Measurements from ENCODE around the gene UBE2V1. TPM values are rescaled to one million over a fixed set of nuclear protein-coding genes. Genes with fewer than 3 reads are reported as not detected.

The UBE2V1 gene
- total RNA-seq, 1 experiment from 2014 or later: 119 TPM

GRCh38 chr20:50034567-50035180 lies 78.3 kb downstream of the UBE2V1 start:
- intact Hi-C loops (cut with micrococcal nuclease): no loop called here
- no peaks in the 10 kb centered on the region for H3K36me3 ChIP-seq (ENCODE audit: low read depth, low read length)
- no peak overlapping the region for H3K4me3 ChIP-seq (ENCODE audit: low read length)
- H2AFZ ChIP-seq (ENCODE audit: low read length): no peak overlapping the region
- POLR2A ChIA-PET (ENCODE audit: unreplicated experiment): interaction anchor here (0.7 kb wide), 1 partner anchor 1594 kb away, joined by 5 read pairs; no protein-coding TSS in a partner anchor
- H3K79me2 ChIP-seq (ENCODE audit: low read length): no peaks in the 10 kb centered on the region
- no peak for TF ChIP-seq EZH2 (IDR thresholded peaks at IDR 0.05; ENCODE audit: low read length, unreplicated experiment)
- TF ChIP-seq, protein P1, sequence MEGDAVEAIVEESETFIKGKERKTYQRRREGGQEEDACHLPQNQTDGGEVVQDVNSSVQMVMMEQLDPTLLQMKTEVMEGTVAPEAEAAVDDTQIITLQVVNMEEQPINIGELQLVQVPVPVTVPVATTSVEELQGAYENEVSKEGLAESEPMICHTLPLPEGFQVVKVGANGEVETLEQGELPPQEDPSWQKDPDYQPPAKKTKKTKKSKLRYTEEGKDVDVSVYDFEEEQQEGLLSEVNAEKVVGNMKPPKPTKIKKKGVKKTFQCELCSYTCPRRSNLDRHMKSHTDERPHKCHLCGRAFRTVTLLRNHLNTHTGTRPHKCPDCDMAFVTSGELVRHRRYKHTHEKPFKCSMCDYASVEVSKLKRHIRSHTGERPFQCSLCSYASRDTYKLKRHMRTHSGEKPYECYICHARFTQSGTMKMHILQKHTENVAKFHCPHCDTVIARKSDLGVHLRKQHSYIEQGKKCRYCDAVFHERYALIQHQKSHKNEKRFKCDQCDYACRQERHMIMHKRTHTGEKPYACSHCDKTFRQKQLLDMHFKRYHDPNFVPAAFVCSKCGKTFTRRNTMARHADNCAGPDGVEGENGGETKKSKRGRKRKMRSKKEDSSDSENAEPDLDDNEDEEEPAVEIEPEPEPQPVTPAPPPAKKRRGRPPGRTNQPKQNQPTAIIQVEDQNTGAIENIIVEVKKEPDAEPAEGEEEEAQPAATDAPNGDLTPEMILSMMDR (conservative IDR thresholded peaks at IDR 0.05; ENCODE audit: low read depth, low read length): no peak
- no peak for TF ChIP-seq EZH2phosphoT487 (IDR thresholded peaks at IDR 0.05; ENCODE audit: borderline replicate concordance, low read length)
- ATAC-seq: peak; percentile 72
- peak overlapping the region; percentile 70 for H3K4me2 ChIP-seq (ENCODE audit: low read length)
- H4K20me1 ChIP-seq (ENCODE audit: low read length): no peaks in the 10 kb centered on the region
- BruUV-seq (replicated peaks): no TSS peak
- no peaks in the 10 kb centered on the region for H3F3A ChIP-seq (ENCODE audit: low read length, unreplicated experiment)
- H3K4me1 ChIP-seq (ENCODE audit: insufficient read depth, low read length): peaks cover 35% of the 10 kb centered on the region
- no peaks in the 10 kb centered on the region for H3K9me2 ChIP-seq (replicated peaks; ENCODE audit: low read length)
- H3K27me3 ChIP-seq (ENCODE audit: low read length): no peaks in the 10 kb centered on the region
- DNase-seq: peak; percentile 88
- H3K27ac ChIP-seq (ENCODE audit: low read length): peak overlapping the region; percentile 87
- no peaks in the 10 kb centered on the region for H3K9me3 ChIP-seq (ENCODE audit: low read length)
- CTCF ChIA-PET: interaction anchor here (2.0 kb wide), 1 partner anchor 37 kb away, joined by 5 read pairs; no protein-coding TSS in a partner anchor
- peak overlapping the region; percentile 69 for H3K9ac ChIP-seq (ENCODE audit: low read length)

DNA sequence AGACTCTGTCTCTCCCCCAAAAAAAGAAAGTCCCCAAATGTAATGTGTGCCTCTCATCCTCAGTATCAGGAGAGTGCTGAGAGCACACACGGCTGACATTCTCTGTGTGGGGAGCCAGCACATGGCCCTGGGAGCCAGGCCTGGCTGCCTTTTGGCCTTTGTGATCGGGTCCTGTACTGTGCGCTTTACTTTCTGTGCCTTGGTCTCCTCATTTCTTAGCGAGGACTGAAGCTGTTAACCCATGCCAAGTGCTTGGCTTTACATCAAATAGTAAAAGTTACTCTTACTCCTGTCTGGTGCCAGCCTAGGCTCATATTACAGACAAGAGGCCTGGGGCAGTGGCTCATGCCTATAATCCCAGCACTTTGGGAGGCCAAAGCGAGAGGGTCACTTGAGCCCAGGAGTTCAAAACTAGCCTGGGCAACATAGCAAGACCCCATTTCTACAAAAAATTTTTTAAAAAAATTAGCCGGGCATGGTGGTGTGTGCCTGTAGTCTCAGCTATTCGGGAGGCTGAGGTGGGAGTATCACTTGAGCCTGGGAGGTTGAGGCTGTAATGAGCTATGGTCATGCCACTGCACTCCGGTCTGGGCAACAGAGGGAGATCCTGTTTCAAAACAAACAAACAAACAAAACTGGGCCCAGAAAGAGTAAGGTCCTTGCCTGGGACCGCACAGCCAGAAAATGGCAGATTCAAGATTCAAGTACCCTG lies 79.8 kb downstream of the UBE2V1 start:
- DNase-seq (peak; percentile 38), ATAC-seq (no peak)
- no peak overlapping the region for H3K4me3 ChIP-seq (ENCODE audit: low read length)
- H3K27ac ChIP-seq (ENCODE audit: low read length): peak overlapping the region; percentile 87
- H3K79me2 ChIP-seq (ENCODE audit: low read length): no peaks in the 10 kb centered on the region
- no peaks in the 10 kb centered on the region for H4K20me1 ChIP-seq (ENCODE audit: low read length)
- no peaks in the 10 kb centered on the region for H3K9me3 ChIP-seq (ENCODE audit: low read length)
- ChIA-PET POLR2A (ENCODE audit: unreplicated experiment) (interaction anchor here (0.6 kb wide), 1 partner anchor 57 kb away, joined by 3 read pairs; no protein-coding TSS in a partner anchor), CTCF (no interaction called here)
- H3K27me3 ChIP-seq (ENCODE audit: low read length): no peaks in the 10 kb centered on the region
- H2AFZ ChIP-seq (ENCODE audit: low read length): no peak overlapping the region
- intact Hi-C loops (cut with micrococcal nuclease): no loop called here
- H3K9me2 ChIP-seq (replicated peaks; ENCODE audit: low read length): no peaks in the 10 kb centered on the region
- H3K4me1 ChIP-seq (ENCODE audit: insufficient read depth, low read length): peaks cover 48% of the 10 kb centered on the region
- H3K36me3 ChIP-seq (ENCODE audit: low read depth, low read length): no peaks in the 10 kb centered on the region
- no peaks in the 10 kb centered on the region for H3F3A ChIP-seq (ENCODE audit: low read length, unreplicated experiment)
- H3K4me2 ChIP-seq (ENCODE audit: low read length): peak overlapping the region; percentile 60
- BruUV-seq (replicated peaks): no TSS peak
- TF ChIP-seq EZH2 (IDR thresholded peaks at IDR 0.05; ENCODE audit: low read length, unreplicated experiment): no peak
- TF ChIP-seq, protein P1 (conservative IDR thresholded peaks at IDR 0.05; ENCODE audit: low read depth, low read length): no peak
- no peak for TF ChIP-seq EZH2phosphoT487 (IDR thresholded peaks at IDR 0.05; ENCODE audit: borderline replicate concordance, low read length)
- peak overlapping the region; percentile 33 for H3K9ac ChIP-seq (ENCODE audit: low read length)

Other genes starting within 250 kb of the UBE2V1 start
- 7.4 and 8.1 TPM in 2 replicates for gene SPATA2, start 197.6 kb downstream of the UBE2V1 start, total RNA-seq (2014; rRNA removed)
- gene RNF114, start 176.8 kb downstream of the UBE2V1 start, total RNA-seq (2014; rRNA removed): 106 and 133 TPM in 2 replicates
- 5.4 and 6.2 TPM in 2 replicates for gene SNAI1, start 130.2 kb downstream of the UBE2V1 start, total RNA-seq (2014; rRNA removed)
- 53.8 and 59.1 TPM in 2 replicates for gene PEDS1, start 40.6 kb upstream of the UBE2V1 start, total RNA-seq (2014; rRNA removed)
- gene CEBPB, start 77.7 kb upstream of the UBE2V1 start, total RNA-seq (2014; rRNA removed): 103 and 122 TPM in 2 replicates